GM18868 (cell line): ENCODE measurements around the gene LCP2.
A peak's percentile ranks its signal among the peaks of the same experiment; 100 is the strongest.

ENCODE experiments used
- ATAC-seq: cut with Tn5 transposase; IDR thresholded peaks from one replicate; pipeline ENCODE4 v1.9.1; 2021; ENCODE audit warnings: mild to moderate bottlenecking, moderate library complexity; ENCODE audit not compliant: unreplicated experiment

The LCP2 gene

GRCh38 chr5:170296935-170297588 is 515 bp downstream of the LCP2 start:
- peak; percentile 60 for ATAC-seq

- no peak for ATAC-seq
Measured at GRCh38 chr5:170296036-170296934, 1.3 kb downstream of the LCP2 start.

- no peak for ATAC-seq
Measured at GRCh38 chr5:170294556-170294955, 3.0 kb downstream of the LCP2 start.

- ATAC-seq = no peak
Measured at GRCh38 chr5:170294057-170294456, 3.5 kb downstream of the LCP2 start.

- peak; percentile 85 for ATAC-seq
Measured at GRCh38 chr5:170293273-170293672, 4.3 kb downstream of the LCP2 start.

GRCh38 chr5:170292179-170293104 is 5.1 kb downstream of the LCP2 start:
- no peak for ATAC-seq

- no peak for ATAC-seq
Measured at GRCh38 chr5:170290498-170290897, 7.1 kb downstream of the LCP2 start.

GRCh38 chr5:170289764-170290163 is 7.8 kb downstream of the LCP2 start:
- no peak for ATAC-seq

- no peak for ATAC-seq
Measured at GRCh38 chr5:170289121-170289520, 8.5 kb downstream of the LCP2 start.

- ATAC-seq = no peak
Measured at GRCh38 chr5:170288551-170288950, 9.0 kb downstream of the LCP2 start.

GRCh38 chr5:170288151-170288550 is 9.4 kb downstream of the LCP2 start:
- ATAC-seq = no peak

- no peak for ATAC-seq
Measured at GRCh38 chr5:170287532-170287931, 10.0 kb downstream of the LCP2 start.

- no peak for ATAC-seq
Measured at GRCh38 chr5:170286386-170286925, 11.1 kb downstream of the LCP2 start.

- no peak for ATAC-seq
Measured at GRCh38 chr5:170285181-170285580, 12.4 kb downstream of the LCP2 start.

GRCh38 chr5:170284231-170284630 is 13.3 kb downstream of the LCP2 start:
- ATAC-seq = no peak

GRCh38 chr5:170283296-170283695 is 14.3 kb downstream of the LCP2 start:
- ATAC-seq = no peak

- ATAC-seq = no peak
Measured at GRCh38 chr5:170280011-170280493, 17.5 kb downstream of the LCP2 start.

GRCh38 chr5:170279459-170279817 is 18.1 kb downstream of the LCP2 start:
- no peak for ATAC-seq

GRCh38 chr5:170278611-170279458 is 18.7 kb downstream of the LCP2 start:
- peak; percentile 81 for ATAC-seq

GRCh38 chr5:170277867-170278281 is 19.7 kb downstream of the LCP2 start:
- no peak for ATAC-seq
